ENCODE results near the gene PTGER4.
"Not testable (repeated sequence)": the region's sequence is repeated elsewhere in the genome, so short reads cannot be mapped to it uniquely, and the experiment has no call there.

PTGER4 gene

GRCh38 chr5:40689438-40689837, 9.7 kb downstream of the PTGER4 start:
- DNase-seq (ENCODE audit: low read depth): peak; percentile 35

DNA sequence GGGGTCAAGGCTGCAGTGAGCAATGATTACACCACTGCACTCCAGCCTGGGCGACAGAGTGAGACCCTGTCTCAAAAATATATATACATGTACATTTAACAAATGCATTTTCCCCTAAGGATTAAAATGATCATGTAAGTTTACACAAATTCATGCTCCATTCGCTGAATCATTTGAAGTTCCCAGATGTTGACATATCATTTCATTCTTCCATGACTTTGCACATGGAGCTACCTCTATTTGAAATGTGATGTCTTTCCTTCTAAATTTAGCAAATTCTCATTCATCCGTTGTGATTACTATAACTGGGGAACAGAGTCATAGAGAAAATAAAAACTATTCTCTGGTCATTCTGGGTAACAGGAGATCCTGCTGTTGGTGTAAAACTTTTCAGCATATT, 10.6 kb downstream of the PTGER4 start:
- no peak for DNase-seq (ENCODE audit: low read depth)

- no peak for DNase-seq (ENCODE audit: low read depth)
Observed at GRCh38 chr5:40691894-40692293, 12.2 kb downstream of the PTGER4 start.

- no peak for DNase-seq (ENCODE audit: low read depth)
Observed at GRCh38 chr5:40694433-40694832, 14.7 kb downstream of the PTGER4 start.

GRCh38 chr5:40700116-40700782, 20.5 kb downstream of the PTGER4 start:
- DNase-seq (ENCODE audit: low read depth): no peak

GRCh38 chr5:40702027-40702426, 22.3 kb downstream of the PTGER4 start:
- not testable (repeated sequence) for DNase-seq (ENCODE audit: low read depth)

DNA sequence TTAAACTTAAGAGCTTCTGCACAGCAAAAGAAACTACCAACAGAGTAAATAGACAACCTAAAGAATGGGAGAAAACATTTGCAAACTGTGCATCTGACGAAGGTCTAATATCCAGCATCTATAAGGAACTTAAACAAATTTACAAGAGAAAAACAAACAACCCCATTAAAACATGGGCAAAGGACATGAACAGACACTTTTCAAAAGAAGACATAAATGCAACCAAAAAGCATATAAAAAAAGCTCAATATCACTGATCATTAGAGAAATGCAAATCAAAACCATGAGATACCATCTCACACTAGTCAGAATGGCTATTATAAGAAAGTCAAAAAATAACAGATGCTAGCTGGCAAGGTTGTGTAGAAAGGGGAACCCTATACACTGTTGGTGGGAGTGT, 25.8 kb downstream of the PTGER4 start:
- DNase-seq (ENCODE audit: low read depth): not testable (repeated sequence)

- not testable (repeated sequence) for DNase-seq (ENCODE audit: low read depth)
Observed at GRCh38 chr5:40710575-40710974, 30.9 kb downstream of the PTGER4 start.

DNA sequence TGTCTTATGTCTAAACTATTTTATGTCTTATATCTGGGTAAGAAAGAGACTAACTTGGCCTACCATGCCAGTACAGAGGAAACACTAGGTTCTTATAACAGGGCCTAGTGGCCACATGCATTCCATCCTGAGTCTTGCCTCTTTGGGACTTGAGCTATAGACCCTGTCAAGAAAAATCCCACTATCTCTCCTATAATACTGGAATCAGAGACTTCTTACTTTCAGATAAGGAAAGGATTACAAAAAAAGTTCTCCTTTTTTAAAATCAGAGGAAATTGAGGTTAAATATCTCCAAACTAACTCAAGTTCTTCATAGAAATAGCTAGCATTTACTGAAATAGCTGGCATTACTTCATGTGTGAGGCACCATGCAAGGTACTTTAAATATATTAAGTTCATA, 34.3 kb downstream of the PTGER4 start:
- no peak for DNase-seq (ENCODE audit: low read depth)

DNA sequence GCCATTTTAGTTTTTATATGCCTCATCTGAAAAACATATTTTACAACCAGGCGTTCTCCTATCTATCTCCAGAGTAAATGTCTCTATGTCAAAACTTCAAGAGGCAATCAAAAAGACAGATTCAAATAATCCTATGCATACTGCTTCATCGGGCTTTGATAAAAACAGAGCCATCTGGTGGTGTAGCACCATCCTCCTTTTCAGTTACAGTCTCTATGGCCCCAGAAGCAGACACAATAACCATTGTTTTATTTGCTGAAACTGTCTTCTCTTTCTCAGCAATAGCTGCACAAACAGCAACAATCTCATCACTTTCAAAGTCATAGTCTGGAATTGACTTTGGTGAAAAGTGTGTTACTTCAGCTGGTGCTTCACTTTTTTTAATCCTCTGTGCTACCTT, 36.3 kb downstream of the PTGER4 start:
- no peak for DNase-seq (ENCODE audit: low read depth)

DNA sequence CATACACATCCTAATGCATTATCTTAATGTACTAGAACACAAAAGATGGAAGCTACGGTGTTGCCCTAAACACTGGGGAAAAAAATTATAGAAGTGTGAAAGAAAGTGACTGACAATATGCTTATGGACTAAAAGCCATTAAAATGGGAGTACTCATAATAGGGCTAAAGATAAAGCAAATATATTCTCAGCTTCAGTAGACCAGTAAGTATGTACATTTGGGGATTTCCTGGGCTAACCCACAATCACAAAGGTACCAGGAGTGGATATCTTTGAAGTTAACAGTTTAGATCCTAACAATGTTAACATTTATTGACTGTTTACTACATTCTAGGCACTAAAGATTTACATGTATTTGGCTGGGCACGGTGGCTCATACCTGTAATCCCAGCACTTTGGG, 36.9 kb downstream of the PTGER4 start:
- DNase-seq (ENCODE audit: low read depth): no peak

DNA sequence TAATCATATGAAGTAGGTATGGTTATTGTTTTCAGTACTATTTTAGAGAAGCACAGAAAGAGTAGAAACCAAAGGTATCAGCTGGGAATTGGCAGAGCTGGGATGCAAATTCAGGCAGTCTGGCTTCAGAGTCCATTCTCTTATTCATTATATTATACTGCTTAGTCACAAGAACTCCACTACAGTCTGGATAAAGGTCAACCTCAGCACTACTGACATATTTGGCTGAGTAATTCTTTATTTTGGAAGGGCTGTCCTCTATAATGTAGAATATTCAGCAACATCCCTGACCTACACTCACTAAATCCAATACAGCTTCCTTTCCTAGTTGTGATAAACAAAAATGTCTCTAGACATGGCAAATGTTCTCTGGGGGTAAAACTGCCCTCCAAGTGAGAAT, 37.6 kb downstream of the PTGER4 start:
- DNase-seq (ENCODE audit: low read depth): no peak

GRCh38 chr5:40720069-40720468, 40.4 kb downstream of the PTGER4 start:
- DNase-seq (ENCODE audit: low read depth): no peak

- DNase-seq (ENCODE audit: low read depth): not testable (repeated sequence)
Observed at GRCh38 chr5:40722497-40722911, 42.8 kb downstream of the PTGER4 start.

- DNase-seq (ENCODE audit: low read depth): no peak
Observed at GRCh38 chr5:40733434-40733833, 53.7 kb downstream of the PTGER4 start.

DNA sequence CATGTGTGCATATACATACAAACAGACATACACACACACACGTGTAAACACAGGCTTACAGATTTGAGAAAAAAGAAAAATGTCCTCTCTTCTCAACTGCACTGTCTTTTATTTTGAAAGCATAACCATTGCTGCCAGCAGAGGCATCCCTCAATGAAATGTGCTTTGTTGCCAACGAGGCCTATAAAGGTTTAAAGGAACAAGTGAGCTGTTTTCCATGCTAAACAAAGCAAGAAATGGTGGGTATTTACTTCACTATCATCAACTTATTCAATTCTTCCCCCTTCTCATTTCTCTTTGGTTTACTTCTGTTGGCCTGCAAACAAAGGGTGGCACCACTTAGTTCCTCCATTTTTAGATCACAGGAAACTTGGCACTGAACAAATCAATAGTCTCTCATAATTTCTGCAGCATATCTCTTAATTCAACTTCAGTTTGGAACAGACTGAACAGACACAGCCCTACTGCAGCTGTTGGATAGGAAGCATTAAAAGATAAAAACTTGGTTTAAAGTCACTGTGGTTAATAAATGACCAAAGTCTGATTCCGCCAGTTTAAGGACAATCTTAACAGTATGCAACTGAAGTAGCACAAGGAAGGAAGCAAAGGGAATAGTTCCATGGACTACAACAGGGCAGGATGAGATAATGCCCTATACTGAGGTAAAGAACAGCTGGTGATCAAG, 54.3 kb downstream of the PTGER4 start:
- DNase-seq (ENCODE audit: low read depth): no peak

- DNase-seq (ENCODE audit: low read depth): no peak
Observed at GRCh38 chr5:40734986-40735385, 55.3 kb downstream of the PTGER4 start.

DNA sequence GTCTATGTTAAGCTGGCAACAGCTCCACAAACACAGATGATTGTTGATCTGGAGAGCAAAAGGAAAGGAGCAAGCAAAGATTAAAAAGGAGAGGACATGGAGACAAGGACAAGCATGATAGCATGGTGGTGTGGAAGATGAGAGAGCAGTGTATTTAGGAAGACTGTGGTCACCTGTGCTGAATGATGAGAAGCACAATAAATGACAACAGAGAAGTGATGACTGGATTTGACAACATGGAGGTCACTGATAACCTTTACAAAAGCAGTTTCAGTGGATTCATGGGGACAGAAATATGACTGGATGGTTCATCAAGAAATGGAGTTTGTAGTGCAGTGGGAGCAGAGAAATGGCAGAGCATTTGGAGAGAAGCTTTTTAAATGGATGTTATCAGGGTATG, 55.9 kb downstream of the PTGER4 start:
- DNase-seq (ENCODE audit: low read depth): no peak

DNA sequence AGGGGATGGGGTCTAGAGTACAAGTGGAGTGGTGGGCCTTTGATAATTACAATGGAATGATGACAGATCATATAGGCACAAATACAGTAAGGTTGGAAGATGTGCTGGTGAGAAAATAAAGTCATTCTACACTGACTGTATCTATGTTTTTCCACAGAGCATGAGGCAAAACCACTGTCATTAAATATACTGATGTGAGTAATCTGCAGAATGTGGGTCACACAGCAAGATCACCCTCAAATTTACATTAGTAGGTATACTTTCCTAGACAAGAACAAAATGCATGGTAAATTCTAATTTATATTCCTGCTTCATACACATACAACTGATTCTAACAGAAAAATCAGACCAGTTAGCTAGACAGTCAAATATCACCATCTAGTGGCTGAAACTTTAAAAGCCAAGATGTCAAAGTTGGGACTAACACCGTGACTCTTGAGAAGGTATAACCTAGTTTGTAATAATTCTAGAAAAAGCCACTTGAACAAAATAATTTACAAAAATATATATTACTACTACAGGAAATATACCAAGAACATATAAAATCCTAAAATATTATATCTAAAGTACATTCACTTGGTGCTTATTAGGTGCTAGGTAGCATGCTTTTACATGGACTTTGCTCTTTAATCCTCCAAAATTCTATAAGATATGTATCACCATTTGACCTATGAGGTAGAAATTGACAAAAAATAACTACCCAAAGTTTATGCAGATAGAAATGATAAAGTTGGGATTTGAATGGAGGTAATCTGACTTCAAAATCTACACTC, 56.6 kb downstream of the PTGER4 start:
- DNase-seq (ENCODE audit: low read depth): no peak

DNA sequence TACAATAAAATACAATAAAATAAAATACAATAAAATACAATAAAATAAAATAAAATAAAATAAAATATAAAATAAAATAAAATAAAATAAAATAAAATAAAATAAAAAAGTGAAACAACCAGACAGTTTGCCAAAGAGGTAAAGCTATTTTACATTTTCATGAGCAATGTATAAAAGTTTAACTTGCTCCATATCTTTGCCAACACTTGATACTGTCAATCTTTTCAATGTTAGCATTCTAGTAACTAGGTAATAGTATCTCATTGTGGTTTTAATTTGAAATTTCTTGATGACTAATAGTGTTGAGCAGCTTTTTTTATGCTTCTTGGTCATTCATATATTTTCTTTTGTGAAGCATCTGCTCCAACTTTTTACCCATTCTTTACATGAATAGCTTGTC, 58.8 kb downstream of the PTGER4 start:
- DNase-seq (ENCODE audit: low read depth): no peak

Data from T-helper 22 cell (primary cell).